Hematopoietic multipotent progenitor cell treated with erythropoietin and hydrocortisone succinate and interleukin-3 and kit ligand, for 6 days (in vitro differentiated cells): ENCODE data around the gene TBC1D5.

Source experiments
- DNase-seq: peaks from one replicate; pipeline ENCODE4 v3.0.0-alpha.2; 2015

Gene TBC1D5

DNA sequence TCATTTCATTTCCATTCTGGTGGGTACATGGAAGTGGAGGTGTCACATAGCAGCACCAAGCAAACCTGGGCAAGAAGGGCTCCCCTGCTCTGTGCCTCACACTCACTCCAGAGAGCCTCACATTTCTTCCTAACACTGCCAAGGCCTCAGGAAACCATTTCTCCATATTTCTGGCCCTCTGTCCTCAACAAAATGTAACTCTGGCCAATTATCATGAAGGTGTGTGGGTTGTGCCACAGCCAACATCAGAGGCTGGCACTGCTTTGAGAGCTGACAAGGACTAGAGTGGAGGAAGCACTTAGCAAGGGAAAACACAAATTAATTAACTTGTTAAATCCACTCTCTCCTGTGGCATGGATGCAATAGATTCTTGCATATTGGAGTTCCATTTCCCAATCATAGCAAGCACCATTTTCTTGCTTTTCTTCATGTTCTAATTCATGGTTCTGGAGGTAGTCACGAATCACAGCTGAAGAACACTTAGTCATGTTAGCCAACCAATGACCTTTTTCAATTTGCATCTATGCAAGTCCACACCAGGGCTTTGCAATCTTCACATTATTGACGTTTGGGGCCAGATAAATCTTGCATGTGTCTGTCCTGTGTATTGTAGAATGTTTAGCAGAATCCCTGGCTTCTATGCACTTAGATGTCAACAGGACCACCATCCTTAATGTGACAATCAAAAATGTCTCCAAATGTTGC is 616.5 kb downstream of the TBC1D5 start:
- no peak for DNase-seq

DNA sequence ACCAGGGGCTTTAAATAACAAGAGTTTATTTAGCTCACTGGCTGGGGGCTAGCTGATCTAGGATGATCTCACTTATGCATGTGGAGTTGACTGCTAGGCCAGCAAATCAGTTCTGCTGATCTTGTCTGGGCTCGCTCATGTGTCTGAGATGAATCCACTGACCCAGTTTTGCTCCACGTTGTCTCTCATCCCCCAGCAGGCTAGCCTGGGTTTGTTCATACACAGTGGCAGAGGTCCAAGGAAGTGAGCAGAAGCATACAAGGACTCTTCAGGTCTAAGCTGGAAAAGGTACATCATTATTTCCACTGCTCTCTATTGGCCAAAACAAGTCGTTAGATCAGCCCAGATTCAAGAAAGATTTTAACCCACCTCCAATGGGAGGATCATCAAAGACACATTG is 619.7 kb downstream of the TBC1D5 start:
- DNase-seq = no peak

DNA sequence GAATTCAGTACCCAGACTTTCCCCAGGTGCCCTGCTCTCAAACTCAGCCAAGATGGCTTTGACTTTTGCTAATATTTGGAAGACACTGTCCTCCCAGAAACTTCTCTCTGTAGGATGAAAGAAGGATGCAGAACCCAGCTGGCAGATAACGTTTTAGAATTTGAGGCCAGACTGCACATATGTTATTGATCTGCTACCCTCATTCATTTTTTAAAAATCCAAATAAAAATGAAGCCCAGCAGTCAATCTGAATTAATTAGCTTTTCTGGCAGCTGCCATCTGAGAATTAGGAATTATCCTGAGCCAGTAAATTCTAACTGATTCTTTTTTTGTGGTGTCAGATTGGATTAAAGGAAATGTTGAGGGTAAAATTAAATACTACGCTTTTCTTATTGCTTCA is 621.1 kb downstream of the TBC1D5 start:
- DNase-seq = no peak

DNA sequence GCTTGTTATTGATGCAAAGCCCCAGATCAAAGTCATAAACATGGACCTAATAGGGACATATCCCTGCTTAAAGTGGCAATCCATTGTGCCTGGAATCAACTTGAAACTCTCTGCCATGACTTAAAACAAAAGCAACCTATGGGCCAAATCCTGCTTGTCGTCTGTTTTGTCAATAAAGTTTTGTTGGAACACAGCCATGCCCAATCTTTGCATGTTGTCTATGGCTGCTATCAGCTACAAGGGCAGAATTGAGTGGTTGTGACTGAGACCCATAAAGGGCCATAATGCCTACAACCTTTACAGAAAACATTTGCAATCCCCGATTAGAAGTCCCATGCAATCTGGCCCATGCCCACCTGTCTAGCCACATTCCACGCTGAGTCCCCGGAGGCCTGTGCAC is 622.3 kb downstream of the TBC1D5 start:
- DNase-seq = no peak

DNA sequence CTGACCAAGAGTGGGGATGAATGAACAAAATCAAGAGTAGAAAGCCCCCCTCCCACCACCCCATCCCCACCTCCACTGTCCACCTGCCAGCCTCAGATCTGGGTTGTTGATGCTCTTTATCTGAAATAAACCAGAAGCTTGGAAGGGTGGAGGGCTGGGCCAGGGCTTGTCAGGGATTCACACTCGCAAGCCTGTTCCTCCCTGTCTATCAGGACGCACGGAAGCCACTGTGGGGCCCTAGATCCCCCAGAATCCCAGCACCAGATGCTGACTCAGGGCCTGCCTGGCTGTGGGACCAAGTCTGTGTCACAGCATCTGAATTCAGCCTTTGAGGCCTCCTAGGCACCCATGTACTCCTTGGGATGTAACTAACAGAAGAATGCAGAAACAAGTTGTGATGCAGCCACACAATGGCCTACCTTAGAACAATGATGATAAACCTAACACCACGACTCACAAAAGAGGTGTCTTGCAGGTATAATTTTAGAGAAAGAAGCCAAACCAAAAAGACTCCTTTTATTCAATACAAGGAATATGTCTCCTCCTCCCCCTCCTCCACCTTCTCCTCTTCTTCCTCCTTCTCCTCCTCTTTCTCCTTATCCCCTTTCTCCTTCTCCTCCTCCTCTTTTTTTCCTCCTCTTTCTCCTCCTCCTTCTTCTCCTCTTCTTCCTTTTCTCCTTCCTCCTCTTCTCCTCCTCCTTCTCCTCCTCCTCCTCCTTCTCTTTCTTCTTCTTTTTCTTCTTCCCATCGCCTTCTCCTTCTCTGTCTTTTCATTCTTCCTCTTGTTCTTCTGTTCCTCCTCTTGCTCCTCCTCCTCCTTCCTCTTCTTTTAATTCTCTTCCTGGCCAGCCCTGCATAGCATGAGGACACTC is 623.0 kb downstream of the TBC1D5 start:
- DNase-seq = peak; percentile 18

DNA sequence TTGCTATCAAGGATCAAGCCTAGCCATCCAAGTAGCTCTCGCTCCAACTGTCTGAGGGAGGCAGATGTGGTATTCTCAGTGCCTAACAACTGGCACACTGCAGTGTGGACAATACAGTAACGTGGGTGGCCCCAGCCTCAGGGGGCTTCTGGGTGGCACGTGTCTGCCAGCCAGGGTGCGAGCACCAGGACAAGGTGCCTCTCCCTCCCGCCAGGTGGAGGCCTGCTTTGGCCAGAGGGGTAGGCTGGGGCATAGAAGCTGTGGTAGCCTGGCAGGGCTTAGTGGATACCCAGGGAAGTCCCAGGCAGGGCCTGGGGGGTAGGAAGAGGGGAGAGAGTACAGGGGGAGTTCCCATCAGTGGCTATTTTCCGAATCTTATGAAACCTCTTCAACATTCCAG is 623.7 kb downstream of the TBC1D5 start:
- no peak for DNase-seq

DNA sequence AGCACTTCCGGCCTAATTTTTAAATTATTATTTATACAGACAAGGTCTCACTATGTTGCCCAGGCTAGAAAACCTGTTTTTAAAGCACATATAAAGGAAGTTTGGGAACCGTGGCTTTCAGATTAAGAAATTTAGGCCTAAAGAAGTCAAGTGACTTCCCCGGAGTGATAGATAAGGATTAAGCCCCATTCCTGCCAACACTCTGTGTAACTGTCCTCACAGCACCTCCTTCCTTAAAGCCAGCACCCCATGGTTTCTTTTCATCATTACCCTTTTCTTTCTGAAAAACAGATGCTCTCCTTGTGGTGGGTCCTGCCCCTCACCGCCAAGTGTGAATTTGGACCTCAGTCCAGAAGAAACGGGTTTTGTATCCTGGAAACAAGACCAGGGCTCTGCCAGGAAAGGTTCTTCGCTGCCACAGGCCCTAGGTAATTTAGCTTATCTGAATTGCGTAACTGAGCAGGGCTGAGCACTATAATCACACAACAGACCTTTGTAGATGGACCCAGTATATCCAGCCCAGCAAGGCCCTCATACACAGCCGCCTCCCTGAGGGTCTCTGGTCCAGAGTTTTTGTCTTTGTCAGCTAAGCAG is 626.3 kb downstream of the TBC1D5 start:
- peak; percentile 11 for DNase-seq

DNA sequence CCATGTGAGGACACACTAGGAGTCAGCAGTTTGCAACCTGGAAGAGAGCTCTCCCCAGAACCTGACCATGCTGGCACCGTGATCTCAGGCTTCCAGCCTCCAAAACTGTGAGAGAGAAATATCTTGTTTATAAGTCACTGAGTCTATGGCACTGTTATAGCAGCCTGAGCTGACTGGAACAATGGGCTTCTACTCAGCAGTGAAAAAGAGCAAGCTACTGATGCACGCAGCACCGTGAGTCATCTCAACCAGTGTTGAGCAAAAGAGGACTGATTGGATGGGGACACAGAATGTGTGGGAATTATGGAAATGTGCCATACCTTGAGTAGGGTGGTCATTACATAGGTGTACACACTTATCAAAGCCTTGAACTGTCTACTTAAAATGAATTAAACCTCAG is 627.2 kb downstream of the TBC1D5 start:
- no peak for DNase-seq

DNA sequence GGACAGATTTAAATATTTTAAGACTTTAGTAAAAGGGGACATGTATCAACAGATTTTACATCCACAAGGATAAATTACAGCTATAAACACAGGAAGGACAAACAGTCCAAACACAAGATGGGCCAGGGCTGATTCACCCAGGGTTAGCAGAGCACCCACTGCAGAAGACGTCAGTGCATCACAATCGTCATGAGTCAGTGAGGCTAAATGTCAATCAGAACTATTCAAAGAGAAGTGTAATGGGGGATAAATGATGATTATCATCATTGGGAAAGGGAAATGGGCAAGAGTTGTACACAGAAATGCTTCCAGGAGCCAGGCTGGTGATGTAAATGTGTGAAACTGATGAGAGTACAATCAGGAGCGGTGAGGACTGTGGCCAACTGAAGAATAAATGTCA is 630.8 kb downstream of the TBC1D5 start:
- DNase-seq = no peak

DNA sequence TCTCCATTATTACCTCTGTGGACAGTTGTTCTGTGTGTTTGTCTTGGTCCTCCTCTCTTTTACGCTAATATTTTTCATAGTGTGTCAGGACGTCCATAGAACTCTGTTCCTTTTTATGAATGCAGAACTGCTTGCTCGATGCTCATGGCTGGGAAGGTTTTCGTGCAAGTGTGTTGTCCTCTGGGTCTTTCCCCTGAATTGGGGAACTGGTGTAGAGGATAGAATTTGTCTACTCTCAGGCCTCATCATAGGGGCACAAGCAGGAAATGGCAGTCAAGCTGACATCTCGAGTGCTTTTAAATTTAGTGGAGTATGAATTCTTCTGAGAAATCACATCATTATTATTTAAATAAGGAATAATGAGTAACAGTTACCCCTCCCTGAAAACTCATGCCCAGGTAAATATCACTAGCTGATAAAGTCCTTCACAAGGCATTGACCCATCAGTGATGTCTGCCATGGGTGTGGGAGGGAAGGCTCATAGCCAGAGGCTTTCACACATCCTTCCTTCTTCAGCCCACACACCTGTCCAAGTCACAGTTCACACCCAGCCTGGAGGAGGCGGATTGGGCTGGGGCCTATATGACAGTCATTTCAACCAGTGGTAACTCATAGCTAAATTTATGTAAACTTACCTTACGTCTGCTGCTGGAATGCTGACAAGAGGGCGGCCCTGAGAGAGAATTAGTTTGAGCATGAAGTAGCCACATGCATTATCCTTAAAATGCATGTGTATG is 631.6 kb downstream of the TBC1D5 start:
- no peak for DNase-seq
